ENCODE measurements around the gene PDE6D.

DNA sequence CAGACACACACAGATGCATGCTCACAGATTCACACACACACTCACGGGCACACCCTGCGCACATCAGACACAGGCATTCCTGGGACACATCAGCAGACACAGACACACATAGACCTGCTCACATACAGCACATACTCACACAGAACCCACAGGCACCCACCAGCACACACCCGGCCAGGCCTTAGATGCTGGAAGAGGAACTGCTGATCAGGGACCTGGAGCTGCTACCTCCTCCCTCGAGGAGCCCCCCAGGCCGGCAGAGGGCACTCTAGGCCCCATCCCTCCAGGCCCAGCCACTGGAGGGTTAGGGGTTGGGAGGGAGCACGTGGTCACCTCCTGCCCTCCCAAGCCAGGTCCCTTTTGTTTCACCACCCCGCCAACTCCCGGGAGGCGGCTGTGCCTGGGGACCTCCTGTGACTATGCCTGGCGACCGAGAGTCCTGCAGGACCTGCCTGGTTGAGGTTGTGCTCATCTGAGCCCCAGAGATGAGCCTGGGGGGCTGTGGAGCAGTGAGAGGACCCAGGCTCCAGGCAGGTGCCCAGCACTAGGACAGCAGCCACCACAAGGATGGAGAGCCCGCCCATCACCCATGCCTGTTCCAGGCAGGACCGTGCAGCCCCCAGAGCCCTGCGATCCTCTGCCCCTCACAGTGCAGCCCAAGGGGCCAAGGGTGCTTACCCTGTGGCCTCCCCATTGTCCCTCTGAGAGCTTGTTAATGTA is 93.8 kb downstream of the PDE6D start:
- TF ChIP-seq, protein P1, sequence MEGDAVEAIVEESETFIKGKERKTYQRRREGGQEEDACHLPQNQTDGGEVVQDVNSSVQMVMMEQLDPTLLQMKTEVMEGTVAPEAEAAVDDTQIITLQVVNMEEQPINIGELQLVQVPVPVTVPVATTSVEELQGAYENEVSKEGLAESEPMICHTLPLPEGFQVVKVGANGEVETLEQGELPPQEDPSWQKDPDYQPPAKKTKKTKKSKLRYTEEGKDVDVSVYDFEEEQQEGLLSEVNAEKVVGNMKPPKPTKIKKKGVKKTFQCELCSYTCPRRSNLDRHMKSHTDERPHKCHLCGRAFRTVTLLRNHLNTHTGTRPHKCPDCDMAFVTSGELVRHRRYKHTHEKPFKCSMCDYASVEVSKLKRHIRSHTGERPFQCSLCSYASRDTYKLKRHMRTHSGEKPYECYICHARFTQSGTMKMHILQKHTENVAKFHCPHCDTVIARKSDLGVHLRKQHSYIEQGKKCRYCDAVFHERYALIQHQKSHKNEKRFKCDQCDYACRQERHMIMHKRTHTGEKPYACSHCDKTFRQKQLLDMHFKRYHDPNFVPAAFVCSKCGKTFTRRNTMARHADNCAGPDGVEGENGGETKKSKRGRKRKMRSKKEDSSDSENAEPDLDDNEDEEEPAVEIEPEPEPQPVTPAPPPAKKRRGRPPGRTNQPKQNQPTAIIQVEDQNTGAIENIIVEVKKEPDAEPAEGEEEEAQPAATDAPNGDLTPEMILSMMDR (conservative IDR thresholded peaks at IDR 0.05 in 1 of 2, IDR thresholded peaks at IDR 0.05 in 1 of 2; ENCODE audit: extremely low read depth in 1 of 2, insufficient read depth in 1 of 2, low read depth in 1 of 2, low read length in 2 of 2), result peak in 1 of 2 donors; percentile 56
- no peak for TF ChIP-seq EZH2 (IDR thresholded peaks at IDR 0.05; ENCODE audit: borderline replicate concordance, low read length)

All from mammary epithelial cell (primary cell).